CD4-positive, alpha-beta T cell treated with Interleukin-4 for 4 hours (primary cell): ENCODE results near the gene ZNF736.
A peak's percentile ranks its signal among the peaks of the same experiment; 100 is the strongest.
"Not testable (repeated sequence)": the region's sequence is repeated elsewhere in the genome, so short reads cannot be mapped to it uniquely, and the experiment has no call there.

Source experiments
- DNase-seq: peaks from one replicate; pipeline ENCODE4 v3.0.0-alpha.2; 2020

ZNF736 gene

GRCh38 chr7:64313740-64314491 is at the start of gene ZNF736:
ZNF736 (plus strand) TSS chr7:64313961; CDS start chr7:64314151, 190 bp downstream.
- peak; percentile 93 for DNase-seq

GRCh38 chr7:64266341-64266919 is 47.3 kb upstream of the ZNF736 start:
- no peak for DNase-seq

GRCh38 chr7:64277630-64278029 is 36.1 kb upstream of the ZNF736 start:
- no peak for DNase-seq

- no peak for DNase-seq
These were observed 18.9 kb upstream of the ZNF736 start for GRCh38 chr7:64294701-64295420.

GRCh38 chr7:64297418-64297817 is 16.3 kb upstream of the ZNF736 start:
- not testable (repeated sequence) for DNase-seq

- DNase-seq, result no peak
These were observed 12.9 kb upstream of the ZNF736 start for GRCh38 chr7:64300641-64301405.

- peak; percentile 96 for DNase-seq
These were observed 6.3 kb upstream of the ZNF736 start for GRCh38 chr7:64307254-64308015.

GRCh38 chr7:64308016-64308270 is 5.8 kb upstream of the ZNF736 start:
- no peak for DNase-seq

GRCh38 chr7:64310426-64310825 is 3.3 kb upstream of the ZNF736 start:
- DNase-seq, result no peak

- DNase-seq, result no peak
These were observed 935 bp upstream of the ZNF736 start for GRCh38 chr7:64312826-64313225.

GRCh38 chr7:64314566-64314965 is 805 bp downstream of the ZNF736 start:
- DNase-seq, result no peak

- not testable (repeated sequence) for DNase-seq
These were observed 2.4 kb downstream of the ZNF736 start for GRCh38 chr7:64316031-64316742.

- no peak for DNase-seq
These were observed 7.1 kb downstream of the ZNF736 start for GRCh38 chr7:64320547-64321513.

- DNase-seq, result not testable (repeated sequence)
These were observed 10.4 kb downstream of the ZNF736 start for GRCh38 chr7:64324166-64324565.

- not testable (repeated sequence) for DNase-seq
These were observed 35.0 kb downstream of the ZNF736 start for GRCh38 chr7:64348713-64349210.

GRCh38 chr7:64359543-64359942 is 45.8 kb downstream of the ZNF736 start:
- no peak for DNase-seq

GRCh38 chr7:64371116-64371515 is 57.4 kb downstream of the ZNF736 start:
- no peak for DNase-seq

- DNase-seq, result no peak
These were observed 59.3 kb downstream of the ZNF736 start for GRCh38 chr7:64373017-64373416.

GRCh38 chr7:64400401-64400800 is 86.6 kb downstream of the ZNF736 start:
- no peak for DNase-seq
